Tongue (tissue), 2 donors: ENCODE data around the gene DEPP1. TPM values are rescaled to one million over a fixed set of nuclear protein-coding genes. Genes with fewer than 3 reads are reported as not detected.
"Not testable (repeated sequence)": the region's sequence is repeated elsewhere in the genome, so short reads cannot be mapped to it uniquely, and the experiment has no call there.

Experiments used
- DNase-seq: peaks from one replicate; pipeline ENCODE4 v3.0.0-alpha.2; 2015
- total RNA-seq: library from RNA; depleted of rRNA; stranded (reverse); fragments of >200 nt; gene quantifications from one replicate; pipeline ENCODE4 v1.2.3, GENCODE V29; 2014

Gene DEPP1
- total RNA-seq: 44.6 TPM

GRCh38 chr10:44978570-44979280 is at the start of gene DEPP1:
Gene DEPP1 (minus strand): TSS chr10:44978809. CDS start chr10:44978030, 779 bp downstream.
- DNase-seq: peak; percentile 95

- no peak for DNase-seq
Measured at GRCh38 chr10:45023426-45023825, 44.8 kb upstream of the DEPP1 start.

GRCh38 chr10:45015590-45015989 is 37.0 kb upstream of the DEPP1 start:
- DNase-seq: no peak

- not testable (repeated sequence) for DNase-seq
Measured at GRCh38 chr10:45014557-45014956, 35.9 kb upstream of the DEPP1 start.

- DNase-seq: peak; percentile 92
Measured at GRCh38 chr10:45008524-45009161, 30.0 kb upstream of the DEPP1 start.

- DNase-seq: no peak
Measured at GRCh38 chr10:45006276-45007030, 27.8 kb upstream of the DEPP1 start.

GRCh38 chr10:45005284-45005683 is 26.7 kb upstream of the DEPP1 start:
- DNase-seq: no peak

GRCh38 chr10:45004661-45005060 is 26.1 kb upstream of the DEPP1 start:
- DNase-seq: no peak

- no peak for DNase-seq
Measured at GRCh38 chr10:45003432-45004000, 24.9 kb upstream of the DEPP1 start.

- DNase-seq: peak; percentile 76
Measured at GRCh38 chr10:45001381-45002148, 23.0 kb upstream of the DEPP1 start.

GRCh38 chr10:45000752-45001380 is 22.3 kb upstream of the DEPP1 start, which contains the start of gene ZNF22:
Gene ZNF22 (plus strand): TSS chr10:45000923. CDS start chr10:45003369, 2,446 bp downstream.
- peak; percentile 91 for DNase-seq

GRCh38 chr10:45000138-45000751 is 21.6 kb upstream of the DEPP1 start:
- DNase-seq: peak; percentile 67

GRCh38 chr10:44998146-44998631 is 19.6 kb upstream of the DEPP1 start:
- DNase-seq: no peak

GRCh38 chr10:44997105-44997748 is 18.6 kb upstream of the DEPP1 start:
- DNase-seq: no peak

- DNase-seq: peak; percentile 66
Measured at GRCh38 chr10:44995914-44996669, 17.5 kb upstream of the DEPP1 start.

- no peak for DNase-seq
Measured at GRCh38 chr10:44995581-44995913, 16.9 kb upstream of the DEPP1 start.

- DNase-seq: no peak
Measured at GRCh38 chr10:44994752-44995530, 16.3 kb upstream of the DEPP1 start.

- no peak for DNase-seq
Measured at GRCh38 chr10:44993922-44994751, 15.5 kb upstream of the DEPP1 start.
